Measurements from ENCODE around the gene PPP1R2B. TPM values are rescaled to one million over a fixed set of nuclear protein-coding genes. Genes with fewer than 3 reads are reported as not detected.

PPP1R2B gene
- not detected for total RNA-seq
- long read RNA-seq = 0 reads

- no peak within 1 kb of the TSS for H3K27ac ChIP-seq (replicated peaks)
- no peak for DNase-seq
- H3K27me3 ChIP-seq (ENCODE audit: low read depth) = peaks cover 24% of the 10 kb centered on the region
- peaks cover 41% of the 10 kb centered on the region for H3K9me3 ChIP-seq (replicated peaks)
- H3K4me3 ChIP-seq = no peak within 1 kb of the TSS
- intact Hi-C loops (cut with micrococcal nuclease) = no loop called here
- no peaks in the 10 kb centered on the region for H3K4me1 ChIP-seq
- no peak for TF ChIP-seq CTCF (IDR thresholded peaks at IDR 0.05; ENCODE audit: borderline replicate concordance)
- no peaks in the 10 kb centered on the region for H3K36me3 ChIP-seq
These were observed at the start of gene PPP1R2B for GRCh38 chr5:156850206-156850751. Gene PPP1R2B (plus strand): TSS chr5:156850295. CDS start chr5:156850563, 268 bp downstream.

GRCh38 chr5:156800929-156801328 lies 49.2 kb upstream of the PPP1R2B start:
- Histone ChIP-seq H3K4me1 (peaks cover 7% of the 10 kb centered on the region), H3K9me3 (replicated peaks) (no peaks in the 10 kb centered on the region), H3K36me3 (no peaks in the 10 kb centered on the region), H3K4me3 (no peak overlapping the region), H3K27ac (replicated peaks) (no peak overlapping the region), H3K27me3 (ENCODE audit: low read depth) (no peaks in the 10 kb centered on the region)
- no peak for DNase-seq
- TF ChIP-seq CTCF (IDR thresholded peaks at IDR 0.05; ENCODE audit: borderline replicate concordance) = no peak
- intact Hi-C loops (cut with micrococcal nuclease) = no loop called here

- Histone ChIP-seq H3K9me3 (replicated peaks) (no peaks in the 10 kb centered on the region), H3K27me3 (ENCODE audit: low read depth) (no peaks in the 10 kb centered on the region), H3K4me3 (no peak overlapping the region), H3K27ac (replicated peaks) (no peak overlapping the region), H3K36me3 (no peaks in the 10 kb centered on the region), H3K4me1 (peaks cover 7% of the 10 kb centered on the region)
- no peak for DNase-seq
- no peak for TF ChIP-seq CTCF (IDR thresholded peaks at IDR 0.05; ENCODE audit: borderline replicate concordance)
- intact Hi-C loops (cut with micrococcal nuclease) = no loop called here
These were observed 47.6 kb upstream of the PPP1R2B start for GRCh38 chr5:156802501-156802900.

- H3K27me3 ChIP-seq (ENCODE audit: low read depth) = no peaks in the 10 kb centered on the region
- no peak overlapping the region for H3K4me3 ChIP-seq
- intact Hi-C loops (cut with micrococcal nuclease) = no loop called here
- no peak for TF ChIP-seq CTCF (IDR thresholded peaks at IDR 0.05; ENCODE audit: borderline replicate concordance)
- H3K4me1 ChIP-seq = peaks cover 7% of the 10 kb centered on the region
- no peak overlapping the region for H3K27ac ChIP-seq (replicated peaks)
- DNase-seq = no peak
- peaks cover 9% of the 10 kb centered on the region for H3K9me3 ChIP-seq (replicated peaks)
- H3K36me3 ChIP-seq = no peaks in the 10 kb centered on the region
These were observed 46.7 kb upstream of the PPP1R2B start for GRCh38 chr5:156803404-156803803.

GRCh38 chr5:156812959-156813358 lies 37.1 kb upstream of the PPP1R2B start:
- intact Hi-C loops (cut with micrococcal nuclease) = no loop called here
- no peak for DNase-seq
- no peak overlapping the region for H3K4me3 ChIP-seq
- H3K27me3 ChIP-seq (ENCODE audit: low read depth) = no peaks in the 10 kb centered on the region
- no peak overlapping the region for H3K27ac ChIP-seq (replicated peaks)
- H3K4me1 ChIP-seq = no peaks in the 10 kb centered on the region
- H3K36me3 ChIP-seq = no peaks in the 10 kb centered on the region
- H3K9me3 ChIP-seq (replicated peaks) = peaks cover 20% of the 10 kb centered on the region
- TF ChIP-seq CTCF (IDR thresholded peaks at IDR 0.05; ENCODE audit: borderline replicate concordance) = no peak

Data from left ventricle myocardium inferior (tissue), 1 donor.